ENCODE data around the gene CPNE4.
A peak's percentile ranks its signal among the peaks of the same experiment; 100 is the strongest.

Gene CPNE4

GRCh38 chr3:131708241-131708640 lies 326.6 kb downstream of the CPNE4 start:
- DNase-seq (ENCODE audit: low read depth, low spot score): peak; percentile 23
- in situ Hi-C loops (cut with HindIII; ENCODE audit: low sequenced_read_pairs): no loop called here
- no peak overlapping the region for H3K4me3 ChIP-seq (ENCODE audit: low read depth, low read length)
- no peak for TF ChIP-seq CTCF (IDR thresholded peaks at IDR 0.05; ENCODE audit: low read depth, low read length)

GRCh38 chr3:131705558-131706051 lies 329.2 kb downstream of the CPNE4 start:
- no peak overlapping the region for H3K4me3 ChIP-seq (ENCODE audit: low read depth, low read length)
- no peak for TF ChIP-seq CTCF (IDR thresholded peaks at IDR 0.05; ENCODE audit: low read depth, low read length)
- in situ Hi-C loops (cut with HindIII; ENCODE audit: low sequenced_read_pairs): no loop called here
- peak; percentile 56 for DNase-seq (ENCODE audit: low read depth, low spot score)

GRCh38 chr3:131705099-131705498 lies 329.7 kb downstream of the CPNE4 start:
- no peak for DNase-seq (ENCODE audit: low read depth, low spot score)
- in situ Hi-C loops (cut with HindIII; ENCODE audit: low sequenced_read_pairs): no loop called here
- no peak for TF ChIP-seq CTCF (IDR thresholded peaks at IDR 0.05; ENCODE audit: low read depth, low read length)
- H3K4me3 ChIP-seq (ENCODE audit: low read depth, low read length): no peak overlapping the region

GRCh38 chr3:131704098-131704497 lies 330.7 kb downstream of the CPNE4 start:
- peak; percentile 45 for DNase-seq (ENCODE audit: low read depth, low spot score)
- no peak overlapping the region for H3K4me3 ChIP-seq (ENCODE audit: low read depth, low read length)
- in situ Hi-C loops (cut with HindIII; ENCODE audit: low sequenced_read_pairs): no loop called here
- no peak for TF ChIP-seq CTCF (IDR thresholded peaks at IDR 0.05; ENCODE audit: low read depth, low read length)

GRCh38 chr3:131702146-131702545 lies 332.7 kb downstream of the CPNE4 start:
- DNase-seq (ENCODE audit: low read depth, low spot score): peak; percentile 43
- TF ChIP-seq CTCF (IDR thresholded peaks at IDR 0.05; ENCODE audit: low read depth, low read length): no peak
- in situ Hi-C loops (cut with HindIII; ENCODE audit: low sequenced_read_pairs): no loop called here
- no peak overlapping the region for H3K4me3 ChIP-seq (ENCODE audit: low read depth, low read length)

GRCh38 chr3:131701153-131701770 lies 333.6 kb downstream of the CPNE4 start:
- no peak for TF ChIP-seq CTCF (IDR thresholded peaks at IDR 0.05; ENCODE audit: low read depth, low read length)
- H3K4me3 ChIP-seq (ENCODE audit: low read depth, low read length): no peak overlapping the region
- in situ Hi-C loops (cut with HindIII; ENCODE audit: low sequenced_read_pairs): no loop called here
- DNase-seq (ENCODE audit: low read depth, low spot score): no peak

All from astrocyte of the spinal cord (primary cell).